RWPE2 (cell line): ENCODE results near the gene TXNDC17.

ENCODE experiments used
- ATAC-seq: fragments of 200-7000 bp; cut with Tn5 transposase; 3 replicates; pipeline ENCODE4 v1.9.1; 2021; ENCODE audit warnings: low read depth
- DNase-seq: peaks from one replicate; pipeline ENCODE4 v3.0.0-alpha.2; 2020; ENCODE audit warnings: low spot score
- H3K27ac ChIP-seq: fragments of 450-650 bp; 2 replicates; pipeline ENCODE4 v1.5.1; 2017; ENCODE audit warnings: mild to moderate bottlenecking; ENCODE audit not compliant: poor library complexity, severe bottlenecking
- H3K27me3 ChIP-seq: fragments of 250-450 bp; sonication (Bioruptor Pico); 2 replicates; pipeline ENCODE4 v1.5.1; 2021; ENCODE audit warnings: mild to moderate bottlenecking, moderate library complexity; ENCODE audit not compliant: insufficient read depth, poor library complexity, severe bottlenecking
- H3K36me3 ChIP-seq: fragments of 250-450 bp; sonication (Bioruptor Pico); 2 replicates; pipeline ENCODE4 v1.5.1; 2020; ENCODE audit warnings: low read depth, mild to moderate bottlenecking, moderate library complexity
- H3K4me1 ChIP-seq: fragments of 250-450 bp; sonication (Bioruptor Pico); 2 replicates; pipeline ENCODE4 v1.5.1; 2021; ENCODE audit warnings: mild to moderate bottlenecking, moderate library complexity; ENCODE audit not compliant: insufficient read depth, poor library complexity, severe bottlenecking
- H3K4me3 ChIP-seq: fragments of 250-450 bp; sonication (Bioruptor Pico); 2 replicates; pipeline ENCODE4 v1.5.1; 2021; ENCODE audit warnings: mild to moderate bottlenecking, moderate library complexity; ENCODE audit not compliant: severe bottlenecking
- H3K9me3 ChIP-seq: fragments of 250-450 bp; sonication (Bioruptor Pico); 2 replicates; pipeline ENCODE4 v1.5.1; 2021; ENCODE audit warnings: mild to moderate bottlenecking, moderate library complexity; ENCODE audit not compliant: severe bottlenecking
- TF ChIP-seq, protein P1 (sequence below): fragments of 450-650 bp; IDR thresholded peaks from one replicate; pipeline ENCODE4 v1.5.1; 2017; ENCODE audit warnings: mild to moderate bottlenecking, moderate library complexity; ENCODE audit not compliant: poor library complexity, severe bottlenecking

The TXNDC17 gene

DNA sequence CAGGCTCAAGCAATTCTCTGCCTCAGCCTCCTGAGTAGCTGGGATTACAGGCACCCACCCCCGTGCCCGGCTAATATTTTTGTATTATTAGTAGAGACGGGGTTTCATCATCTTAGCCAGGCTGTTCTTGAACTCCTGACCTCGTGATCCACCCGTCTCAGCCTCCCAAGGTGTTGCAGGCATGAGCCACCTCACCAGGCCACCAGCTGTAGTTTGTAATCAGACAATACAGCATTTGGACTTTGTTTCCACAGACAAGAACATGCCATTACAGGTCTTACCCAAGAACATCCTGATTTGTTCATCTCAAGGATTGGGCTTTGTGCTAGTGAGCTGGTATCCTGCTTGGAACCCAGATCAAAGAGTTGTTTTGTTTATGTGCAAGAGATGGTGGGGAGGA, 40.8 kb downstream of the TXNDC17 start:
- peak; percentile 58 for ATAC-seq
- TF ChIP-seq, protein P1, sequence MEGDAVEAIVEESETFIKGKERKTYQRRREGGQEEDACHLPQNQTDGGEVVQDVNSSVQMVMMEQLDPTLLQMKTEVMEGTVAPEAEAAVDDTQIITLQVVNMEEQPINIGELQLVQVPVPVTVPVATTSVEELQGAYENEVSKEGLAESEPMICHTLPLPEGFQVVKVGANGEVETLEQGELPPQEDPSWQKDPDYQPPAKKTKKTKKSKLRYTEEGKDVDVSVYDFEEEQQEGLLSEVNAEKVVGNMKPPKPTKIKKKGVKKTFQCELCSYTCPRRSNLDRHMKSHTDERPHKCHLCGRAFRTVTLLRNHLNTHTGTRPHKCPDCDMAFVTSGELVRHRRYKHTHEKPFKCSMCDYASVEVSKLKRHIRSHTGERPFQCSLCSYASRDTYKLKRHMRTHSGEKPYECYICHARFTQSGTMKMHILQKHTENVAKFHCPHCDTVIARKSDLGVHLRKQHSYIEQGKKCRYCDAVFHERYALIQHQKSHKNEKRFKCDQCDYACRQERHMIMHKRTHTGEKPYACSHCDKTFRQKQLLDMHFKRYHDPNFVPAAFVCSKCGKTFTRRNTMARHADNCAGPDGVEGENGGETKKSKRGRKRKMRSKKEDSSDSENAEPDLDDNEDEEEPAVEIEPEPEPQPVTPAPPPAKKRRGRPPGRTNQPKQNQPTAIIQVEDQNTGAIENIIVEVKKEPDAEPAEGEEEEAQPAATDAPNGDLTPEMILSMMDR = no peak
- peak overlapping the region; percentile 41 for H3K27ac ChIP-seq
- H3K9me3 ChIP-seq = no peaks in the 10 kb centered on the region
- H3K27me3 ChIP-seq = no peaks in the 10 kb centered on the region
- no peak overlapping the region for H3K4me3 ChIP-seq
- H3K4me1 ChIP-seq = peaks cover 27% of the 10 kb centered on the region
- DNase-seq = no peak
- no peaks in the 10 kb centered on the region for H3K36me3 ChIP-seq

DNA sequence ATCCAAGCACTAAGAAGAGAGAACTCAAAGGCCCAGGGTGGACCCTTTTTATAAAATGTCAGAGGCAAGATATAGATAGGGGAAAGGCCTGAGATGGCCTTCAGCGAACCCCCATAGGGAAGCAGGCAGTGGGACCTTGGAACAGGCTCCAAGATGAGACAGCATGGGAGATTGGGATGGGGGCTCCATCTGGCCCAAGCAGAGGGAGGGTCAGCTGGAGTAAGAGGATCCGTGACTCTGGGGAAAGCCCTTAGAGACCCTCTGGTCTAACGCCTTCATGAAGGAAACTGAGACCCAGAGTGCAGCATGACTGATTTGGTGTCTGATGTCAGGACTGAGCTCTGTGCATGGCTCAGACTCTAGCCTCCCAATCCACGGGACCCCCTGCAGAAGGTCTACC, 41.5 kb downstream of the TXNDC17 start:
- DNase-seq (no peak), ATAC-seq (no peak)
- peak overlapping the region; percentile 41 for H3K27ac ChIP-seq
- no peaks in the 10 kb centered on the region for H3K9me3 ChIP-seq
- H3K4me1 ChIP-seq = peaks cover 27% of the 10 kb centered on the region
- H3K27me3 ChIP-seq = no peaks in the 10 kb centered on the region
- TF ChIP-seq, protein P1 = no peak
- H3K4me3 ChIP-seq = no peak overlapping the region
- H3K36me3 ChIP-seq = no peaks in the 10 kb centered on the region

DNA sequence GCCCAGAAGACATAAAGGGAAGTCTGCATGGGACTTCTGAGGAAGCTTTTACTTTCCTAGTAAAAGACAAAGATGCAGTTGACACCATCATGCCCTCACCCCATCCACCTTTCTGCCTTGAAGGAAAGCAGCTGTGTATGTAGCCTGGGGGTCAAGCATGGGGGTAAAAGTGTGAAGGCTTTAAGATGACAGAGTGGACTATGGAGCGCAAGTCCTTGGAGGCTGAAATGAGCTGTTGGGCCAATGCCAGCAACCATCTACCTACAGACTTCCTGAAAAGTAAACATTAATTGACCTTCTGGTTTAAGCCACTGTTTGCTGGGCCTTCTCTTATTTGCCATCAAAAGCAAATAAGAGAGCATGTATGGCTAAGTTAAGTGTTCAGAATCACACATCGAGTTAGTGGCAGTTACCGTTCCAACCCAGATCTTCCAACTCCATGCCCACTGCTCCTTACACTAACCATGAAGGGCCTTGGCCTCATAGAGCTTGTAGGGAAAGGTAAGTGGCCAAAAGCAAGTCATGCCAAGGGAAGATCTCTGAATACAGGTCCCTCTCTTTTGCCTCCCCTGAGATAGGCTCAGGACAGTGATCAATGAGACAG, 42.3 kb downstream of the TXNDC17 start:
- TF ChIP-seq, protein P1 = no peak
- H3K4me1 ChIP-seq = peaks cover 27% of the 10 kb centered on the region
- H3K27ac ChIP-seq = no peak overlapping the region
- no peak for ATAC-seq
- DNase-seq = no peak
- H3K9me3 ChIP-seq = no peaks in the 10 kb centered on the region
- H3K4me3 ChIP-seq = no peak overlapping the region
- H3K27me3 ChIP-seq = no peaks in the 10 kb centered on the region
- H3K36me3 ChIP-seq = no peaks in the 10 kb centered on the region

DNA sequence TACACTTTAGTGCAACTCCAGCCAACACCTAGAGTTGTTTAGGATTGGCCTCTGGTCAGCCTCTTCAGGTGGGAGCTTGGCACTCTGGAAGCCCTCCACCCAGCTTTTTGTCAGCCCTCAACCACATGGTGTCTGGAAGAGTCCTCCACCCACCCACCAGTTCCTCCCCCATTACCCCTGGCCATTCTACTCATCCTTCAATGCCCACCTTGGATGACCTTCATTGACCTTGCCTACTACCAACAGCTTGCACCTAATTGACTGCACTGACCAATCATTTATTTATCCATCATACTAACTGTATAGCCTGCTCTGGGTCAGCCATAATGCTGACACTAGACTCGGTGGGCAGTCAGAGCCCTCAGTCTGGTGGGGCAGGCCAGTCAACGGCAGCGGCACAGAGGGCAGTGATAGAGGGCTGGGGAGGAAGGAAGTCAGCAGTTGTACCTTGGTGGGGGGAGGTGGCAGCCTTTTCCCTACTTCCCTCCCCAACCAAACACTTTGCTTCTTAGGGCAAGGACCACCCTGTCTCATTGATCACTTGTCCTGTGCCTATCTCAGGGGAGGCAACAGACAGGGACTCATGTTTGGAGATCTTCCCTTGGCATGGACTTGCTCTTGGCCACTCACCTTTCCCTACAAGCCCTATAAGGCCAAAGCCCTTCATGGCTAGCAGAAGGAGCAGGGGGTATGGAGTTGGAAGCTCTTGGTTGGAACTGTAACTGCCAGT, 43.0 kb downstream of the TXNDC17 start:
- Histone ChIP-seq H3K9me3 (no peaks in the 10 kb centered on the region), H3K36me3 (no peaks in the 10 kb centered on the region), H3K4me3 (no peak overlapping the region), H3K27ac (no peak overlapping the region), H3K4me1 (peaks cover 24% of the 10 kb centered on the region), H3K27me3 (no peaks in the 10 kb centered on the region)
- DNase-seq (no peak), ATAC-seq (no peak)
- TF ChIP-seq, protein P1 = no peak

DNA sequence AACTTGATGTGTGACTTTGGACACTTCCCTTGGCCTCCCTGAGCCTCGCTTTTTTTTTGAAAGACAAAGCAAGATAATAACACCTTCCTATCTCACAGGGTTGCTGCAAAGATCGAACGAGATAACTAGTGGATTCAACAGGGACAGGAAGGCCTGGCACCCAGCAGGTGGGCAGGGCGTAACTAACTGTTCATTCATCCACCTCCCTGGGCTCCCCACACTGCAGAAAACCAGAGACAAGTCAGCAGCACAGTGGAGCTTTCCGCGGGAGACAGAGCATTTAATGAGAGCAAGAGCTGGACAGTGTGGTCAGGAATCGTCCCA, 43.6 kb downstream of the TXNDC17 start:
- DNase-seq (no peak), ATAC-seq (no peak)
- Histone ChIP-seq H3K4me3 (no peak overlapping the region), H3K36me3 (no peaks in the 10 kb centered on the region), H3K4me1 (peaks cover 19% of the 10 kb centered on the region), H3K27me3 (no peaks in the 10 kb centered on the region), H3K9me3 (no peaks in the 10 kb centered on the region), H3K27ac (no peak overlapping the region)
- TF ChIP-seq, protein P1 = no peak
